Measurements from ENCODE around the gene NPAS3.

Gene NPAS3

GRCh38 chr14:33691907-33692306 is 753.2 kb downstream of the NPAS3 start:
- no peak for DNase-seq

- DNase-seq, result no peak
These were observed 754.1 kb downstream of the NPAS3 start for GRCh38 chr14:33692762-33693161.

- no peak for DNase-seq
These were observed 754.6 kb downstream of the NPAS3 start for GRCh38 chr14:33693237-33693636.

GRCh38 chr14:33696165-33696564 is 757.5 kb downstream of the NPAS3 start:
- no peak for DNase-seq

- DNase-seq, result no peak
These were observed 760.8 kb downstream of the NPAS3 start for GRCh38 chr14:33699300-33699983.

GRCh38 chr14:33700052-33700451 is 761.4 kb downstream of the NPAS3 start:
- no peak for DNase-seq

- no peak for DNase-seq
These were observed 763.6 kb downstream of the NPAS3 start for GRCh38 chr14:33702293-33702692.

GRCh38 chr14:33704481-33704880 is 765.8 kb downstream of the NPAS3 start:
- DNase-seq, result no peak

GRCh38 chr14:33705490-33705889 is 766.8 kb downstream of the NPAS3 start:
- no peak for DNase-seq

- no peak for DNase-seq
These were observed 769.0 kb downstream of the NPAS3 start for GRCh38 chr14:33707716-33708115.

GRCh38 chr14:33709283-33709682 is 770.6 kb downstream of the NPAS3 start:
- DNase-seq, result no peak

GRCh38 chr14:33709711-33710110 is 771.0 kb downstream of the NPAS3 start:
- no peak for DNase-seq

GRCh38 chr14:33710273-33710672 is 771.6 kb downstream of the NPAS3 start:
- no peak for DNase-seq

GRCh38 chr14:33711194-33711593 is 772.5 kb downstream of the NPAS3 start:
- no peak for DNase-seq

- no peak for DNase-seq
These were observed 773.1 kb downstream of the NPAS3 start for GRCh38 chr14:33711811-33712216.

GRCh38 chr14:33714527-33715226 is 776.0 kb downstream of the NPAS3 start:
- no peak for DNase-seq

- no peak for DNase-seq
These were observed 776.5 kb downstream of the NPAS3 start for GRCh38 chr14:33715227-33715528.

GRCh38 chr14:33716921-33717320 is 778.2 kb downstream of the NPAS3 start:
- no peak for DNase-seq

- no peak for DNase-seq
These were observed 779.2 kb downstream of the NPAS3 start for GRCh38 chr14:33717866-33718265.

GRCh38 chr14:33720284-33720787 is 781.7 kb downstream of the NPAS3 start:
- DNase-seq, result no peak

GRCh38 chr14:33726685-33727084 is 788.0 kb downstream of the NPAS3 start:
- DNase-seq, result no peak

GRCh38 chr14:33727606-33728005 is 788.9 kb downstream of the NPAS3 start:
- no peak for DNase-seq

- DNase-seq, result no peak
These were observed 789.4 kb downstream of the NPAS3 start for GRCh38 chr14:33728010-33728498.

GRCh38 chr14:33730156-33730555 is 791.5 kb downstream of the NPAS3 start:
- no peak for DNase-seq

- no peak for DNase-seq
These were observed 793.5 kb downstream of the NPAS3 start for GRCh38 chr14:33732175-33732574.

Measured in NCI-H1930 (cell line).